HG03460 (cell line): ENCODE data around the gene SSUH2.

Experiments
- ATAC-seq: cut with Tn5 transposase; IDR thresholded peaks from one replicate; pipeline ENCODE4 v1.9.1; 2021; ENCODE audit not compliant: unreplicated experiment

The SSUH2 gene

GRCh38 chr3:8642001-8642400, 2.6 kb downstream of the SSUH2 start:
- no peak for ATAC-seq

DNA sequence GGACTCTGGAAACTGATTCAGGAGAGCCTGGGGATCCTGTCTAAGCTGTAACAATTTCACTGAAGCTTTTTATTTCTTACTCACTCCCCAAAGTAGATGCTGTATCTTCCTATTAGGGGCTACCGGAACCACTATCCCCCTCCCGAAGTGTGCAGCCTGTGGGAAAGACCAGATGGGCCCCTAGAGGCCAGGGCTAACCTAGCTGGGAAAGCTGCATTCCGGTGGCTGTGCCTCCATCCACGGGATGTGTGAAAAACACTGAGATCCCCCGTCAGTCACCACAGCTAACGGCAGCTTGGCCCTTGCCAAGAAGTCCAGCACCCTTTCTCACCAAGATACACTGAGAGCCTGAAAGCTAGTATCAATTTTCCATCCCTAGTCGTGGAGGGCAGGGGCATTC, 3.1 kb downstream of the SSUH2 start:
- no peak for ATAC-seq

DNA sequence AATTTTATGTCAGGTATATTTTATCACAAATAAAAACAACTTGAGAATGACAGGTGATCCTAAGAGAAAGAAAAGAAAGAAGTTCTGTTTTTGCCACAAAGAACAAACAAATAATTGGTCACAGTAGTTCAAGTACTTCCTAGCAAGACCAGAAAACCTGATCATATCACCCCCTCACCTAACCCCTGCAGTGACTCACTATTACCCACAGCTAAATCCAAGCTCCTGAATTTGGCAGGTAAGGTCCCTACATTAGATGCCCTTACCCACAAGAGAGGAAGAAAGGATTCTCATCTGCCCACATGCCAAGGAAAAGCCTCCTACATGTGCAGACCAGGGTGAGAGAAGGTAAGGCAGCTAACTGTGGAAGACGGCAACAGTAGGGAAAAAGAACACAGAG, 4.4 kb downstream of the SSUH2 start:
- no peak for ATAC-seq

DNA sequence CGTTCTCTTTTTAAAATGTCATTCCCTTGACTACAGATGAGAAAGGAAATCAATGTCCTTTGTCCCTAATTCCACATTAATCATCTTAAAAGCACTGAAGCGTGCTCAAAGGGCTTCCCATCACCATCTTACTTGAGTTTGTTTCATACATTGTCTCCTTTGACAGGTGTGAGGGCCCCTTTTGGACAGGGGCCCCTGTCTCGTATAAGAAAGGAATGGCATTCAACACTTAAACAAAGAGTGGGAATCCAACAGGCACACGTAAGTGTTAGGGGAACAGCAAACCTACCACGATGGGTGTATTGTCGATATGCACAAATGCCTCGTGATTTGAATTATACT, 5.0 kb downstream of the SSUH2 start:
- ATAC-seq, result no peak

DNA sequence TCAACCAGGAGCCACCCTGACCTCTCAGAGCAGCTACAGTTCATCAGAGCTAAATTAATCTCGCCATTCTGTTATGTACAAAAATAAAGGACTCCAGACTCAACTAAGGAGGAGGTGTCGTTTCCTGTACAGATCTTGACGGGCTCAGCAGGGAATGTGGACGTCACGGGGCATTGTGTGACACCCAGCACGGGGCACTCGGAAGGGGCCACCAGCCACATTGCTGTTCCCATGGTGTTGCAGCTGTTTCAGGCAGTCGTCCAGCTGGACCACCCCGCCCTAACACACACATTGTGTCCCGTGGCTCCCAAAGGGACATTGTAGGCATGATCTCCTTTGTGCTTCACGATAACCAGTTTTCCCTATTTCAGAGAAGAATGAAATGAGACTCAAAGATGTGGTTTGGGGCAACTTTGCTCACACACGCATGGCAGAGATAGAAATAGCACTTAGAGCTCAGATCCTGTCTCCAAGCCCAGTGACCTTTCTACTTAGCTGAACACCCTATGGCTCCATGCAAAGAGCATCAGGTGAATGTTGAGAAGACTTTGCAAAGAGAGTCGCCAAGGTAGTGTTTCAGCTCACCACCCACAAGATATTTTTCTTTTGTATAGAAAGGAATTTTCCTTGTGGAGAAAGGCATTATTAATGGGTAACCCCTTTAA, 5.5 kb downstream of the SSUH2 start:
- ATAC-seq, result no peak

DNA sequence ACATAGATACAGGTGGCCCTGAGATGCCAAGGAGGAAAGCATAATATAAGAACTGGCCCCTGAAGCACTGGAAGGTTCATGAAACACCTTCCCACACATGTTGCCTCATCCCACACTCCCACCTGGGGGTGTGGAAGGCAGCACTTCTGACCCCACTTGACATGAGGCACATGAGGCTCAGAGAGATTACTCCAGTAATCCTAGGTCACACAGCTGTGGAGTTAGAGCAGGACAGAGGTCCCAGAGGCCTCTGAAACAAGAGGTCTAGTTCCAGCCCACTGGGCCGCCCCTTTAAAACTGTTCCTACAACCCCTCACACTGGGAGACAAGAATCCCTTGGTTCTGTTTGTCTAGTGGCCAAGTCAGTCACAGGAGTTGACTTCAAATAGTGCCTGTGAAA, 7.2 kb downstream of the SSUH2 start:
- no peak for ATAC-seq

DNA sequence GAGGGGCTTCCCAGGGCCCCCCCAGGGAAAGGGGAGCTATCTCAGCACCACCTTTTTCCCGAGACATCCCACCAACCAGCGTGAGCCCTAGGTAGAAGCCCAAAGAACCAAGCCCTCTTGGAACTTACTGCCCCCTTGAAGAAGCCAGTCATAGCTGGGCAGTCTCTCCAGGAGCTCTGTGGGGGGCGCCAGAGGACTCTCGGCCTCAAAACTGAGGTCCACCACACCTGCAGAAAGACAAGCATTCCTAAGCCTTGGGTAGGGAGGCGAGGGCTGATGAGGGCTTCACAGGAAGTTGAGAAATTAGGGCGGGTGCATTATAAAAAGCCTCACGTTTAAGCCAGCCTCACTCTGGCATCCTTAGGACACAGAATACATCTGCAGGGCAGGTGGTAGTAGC, 9.0 kb downstream of the SSUH2 start:
- ATAC-seq, result no peak

GRCh38 chr3:8635125-8635524, 9.5 kb downstream of the SSUH2 start:
- no peak for ATAC-seq

DNA sequence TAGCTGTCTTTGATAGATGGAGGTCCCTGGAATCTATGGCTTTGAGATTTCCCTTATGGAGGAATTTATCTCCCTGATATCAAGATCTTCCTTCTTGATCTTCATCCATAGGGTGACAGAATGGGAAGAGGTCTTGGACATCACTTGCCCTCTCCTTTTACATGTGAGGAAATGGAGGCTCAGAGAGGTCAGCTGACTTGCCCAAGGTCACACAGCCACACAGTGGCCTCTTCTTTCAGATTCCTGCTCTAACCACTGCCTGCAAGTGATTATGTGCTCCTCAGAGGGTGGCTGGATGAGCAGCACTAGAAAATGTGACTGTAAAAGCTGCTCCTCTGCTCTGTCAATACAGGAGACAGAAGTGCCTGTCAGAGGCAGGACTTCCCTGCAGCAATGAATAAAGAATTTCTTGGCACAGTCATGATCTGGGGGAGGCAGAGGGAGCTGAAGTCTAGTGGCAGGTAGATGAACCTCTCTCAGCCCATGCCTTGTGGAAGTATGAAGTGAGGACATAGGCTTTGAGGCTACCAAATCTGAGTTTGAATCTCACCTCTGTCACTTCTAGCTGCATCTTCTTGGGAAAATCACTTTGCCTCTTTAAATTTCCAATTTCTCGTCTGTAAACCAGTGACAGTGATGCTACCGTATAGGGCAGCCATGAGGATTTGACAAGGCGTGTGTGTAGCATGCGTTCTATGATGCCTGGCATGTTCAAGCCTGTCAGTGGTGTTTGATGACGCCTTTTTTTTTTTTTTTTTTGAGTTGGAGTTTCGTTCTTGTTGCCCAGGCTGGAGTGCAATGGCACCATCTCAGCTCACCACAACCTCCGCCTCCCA, 12.0 kb downstream of the SSUH2 start:
- no peak for ATAC-seq

DNA sequence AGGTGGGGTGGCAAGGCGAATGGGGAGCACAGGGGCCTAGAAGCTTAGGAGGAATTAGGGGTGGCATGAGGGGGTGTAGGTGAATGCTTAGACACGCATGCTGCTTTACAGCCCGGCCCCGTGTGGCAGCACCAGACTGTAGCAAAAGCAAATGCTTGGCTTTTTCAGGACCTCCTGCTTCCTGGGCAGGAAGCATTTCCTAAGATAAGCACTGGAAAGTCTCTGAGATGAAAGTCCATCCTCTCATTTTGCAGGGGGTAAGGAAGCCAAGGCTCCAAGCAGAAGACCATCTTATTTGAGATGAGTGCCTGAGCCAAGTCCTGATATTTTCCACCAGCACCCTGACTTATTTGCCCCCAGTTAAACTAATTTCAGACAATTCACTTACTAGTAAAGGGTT, 12.9 kb downstream of the SSUH2 start:
- no peak for ATAC-seq

- no peak for ATAC-seq
These were observed 15.2 kb downstream of the SSUH2 start for GRCh38 chr3:8629151-8630021.

- no peak for ATAC-seq
These were observed 16.6 kb downstream of the SSUH2 start for GRCh38 chr3:8627949-8628348.

DNA sequence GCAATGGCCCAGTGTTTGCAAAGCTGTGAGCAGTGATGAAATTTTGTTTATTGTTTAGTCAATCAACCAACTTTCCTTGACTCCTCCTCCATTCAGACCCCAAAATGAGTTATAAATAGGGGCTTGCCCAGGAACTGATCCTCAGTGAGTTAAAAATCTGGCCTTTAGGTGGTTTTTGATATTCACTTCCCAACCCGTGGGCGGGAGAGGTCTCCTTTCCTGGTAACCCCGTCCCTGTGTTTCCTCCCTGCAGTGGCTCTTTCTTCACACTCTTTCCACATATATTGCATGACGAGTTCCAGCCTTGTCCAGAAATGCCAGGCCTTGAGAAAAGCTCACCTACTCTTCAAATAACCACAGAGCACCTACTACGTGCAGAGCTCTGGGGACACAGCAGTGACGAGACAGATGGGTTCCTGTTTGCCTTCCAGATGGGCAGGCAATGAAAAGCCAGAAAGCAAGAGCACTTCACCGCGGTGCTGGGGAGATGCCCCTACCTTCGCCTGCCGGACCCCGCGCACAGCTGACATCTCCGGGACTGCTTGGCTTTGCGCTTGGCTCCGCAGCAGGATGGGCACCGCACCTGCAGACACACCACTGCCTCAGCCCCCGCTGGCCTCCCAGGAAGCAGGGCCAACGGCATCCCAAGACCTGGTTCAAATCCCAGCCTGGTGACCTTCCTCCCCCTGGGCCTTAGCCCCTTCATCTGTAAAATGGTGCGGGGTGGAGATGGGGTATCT, 17.2 kb downstream of the SSUH2 start:
- ATAC-seq, result no peak

GRCh38 chr3:8625991-8626390, 18.6 kb downstream of the SSUH2 start:
- ATAC-seq, result no peak

DNA sequence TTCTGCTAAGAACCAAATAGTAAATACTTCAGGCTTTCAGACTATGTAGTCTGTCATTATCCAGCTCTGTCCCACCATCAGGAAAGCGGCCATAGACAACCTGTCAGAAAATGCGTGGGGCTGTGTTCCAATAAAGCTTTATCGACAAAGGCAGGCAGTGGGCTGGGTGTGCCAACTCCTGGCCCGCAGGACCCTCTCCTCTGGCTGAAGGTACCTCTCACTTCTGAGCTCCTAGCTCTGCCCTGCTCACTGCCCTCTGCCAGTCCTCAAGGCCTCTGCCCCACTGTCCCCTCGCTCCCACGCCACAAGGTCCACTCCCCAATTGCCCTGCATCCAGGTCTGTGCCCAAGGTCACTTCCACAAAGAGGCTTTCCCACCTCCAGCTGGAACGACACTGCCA, 20.0 kb downstream of the SSUH2 start:
- no peak for ATAC-seq

- ATAC-seq, result no peak
These were observed 20.9 kb downstream of the SSUH2 start for GRCh38 chr3:8623741-8624140.

DNA sequence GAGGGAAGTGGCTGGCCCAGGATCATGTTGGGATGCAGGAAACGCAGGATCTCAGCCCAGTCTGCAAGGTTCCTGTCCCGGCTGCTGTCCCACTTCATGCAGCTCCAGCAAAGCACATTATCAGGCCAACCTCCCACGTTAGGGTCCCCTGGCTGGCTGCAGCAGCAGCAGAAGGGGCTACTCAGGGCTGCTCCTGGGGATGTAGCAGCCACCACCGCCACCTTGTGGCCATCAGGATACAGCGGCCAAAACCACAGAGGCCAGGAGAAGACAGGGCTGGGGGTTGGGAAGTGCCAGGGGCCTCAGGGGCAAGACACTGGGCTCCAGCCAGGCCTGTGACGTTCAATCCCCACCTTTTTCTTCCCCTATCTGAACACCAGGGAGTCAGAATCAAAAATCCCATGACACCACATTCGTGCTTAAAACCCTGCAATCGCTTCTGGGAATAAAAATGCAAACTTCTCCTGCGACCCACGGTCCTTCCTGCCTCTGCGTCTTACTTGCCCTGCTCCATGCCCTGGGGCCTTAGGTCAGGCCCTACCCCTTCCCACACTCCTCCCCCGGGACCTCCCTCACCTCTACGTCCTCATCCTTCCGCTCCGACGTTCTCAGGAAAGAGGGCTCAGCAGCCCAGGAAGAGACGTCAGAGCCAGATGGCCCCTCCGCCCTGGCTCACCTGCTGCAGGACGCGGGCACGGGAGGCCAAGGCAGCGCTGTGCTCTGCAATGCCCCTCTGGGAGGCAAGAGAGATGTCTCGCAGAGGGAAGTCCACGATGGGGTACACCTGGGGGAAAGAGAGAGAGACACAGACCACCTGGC, 21.5 kb downstream of the SSUH2 start:
- peak; percentile 94 for ATAC-seq

- ATAC-seq, result no peak
These were observed 22.7 kb downstream of the SSUH2 start for GRCh38 chr3:8621872-8622271.

DNA sequence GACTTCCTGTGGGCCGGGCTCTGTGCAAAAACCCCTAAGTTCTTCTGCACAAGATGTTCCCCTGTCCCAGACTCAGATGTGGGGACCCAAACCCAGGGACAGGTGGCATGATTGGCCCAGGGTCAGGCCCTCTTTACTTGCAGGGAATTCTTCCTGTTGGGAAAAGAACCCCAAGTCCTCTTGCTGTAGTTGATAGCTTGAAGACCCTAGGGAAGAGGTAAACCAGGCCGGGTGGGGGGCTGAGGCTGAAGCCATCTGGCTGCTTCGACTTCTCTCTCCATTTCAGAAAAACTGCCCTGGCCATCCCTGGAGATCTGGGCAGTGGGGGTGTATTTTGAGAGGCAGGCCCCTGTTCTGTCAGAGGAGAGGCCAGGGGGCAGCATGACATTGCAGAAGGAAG, 23.5 kb downstream of the SSUH2 start:
- ATAC-seq, result no peak

- ATAC-seq, result no peak
These were observed 25.1 kb downstream of the SSUH2 start for GRCh38 chr3:8619548-8619947.
